GM18511 (cell line): ENCODE results near the gene DCLK2.

ENCODE experiments used
- ATAC-seq: cut with Tn5 transposase; IDR thresholded peaks from one replicate; pipeline ENCODE4 v1.9.1; 2021; ENCODE audit warnings: mild to moderate bottlenecking, moderate library complexity; ENCODE audit not compliant: unreplicated experiment

Gene DCLK2

GRCh38 chr4:150232029-150232428 lies 153.8 kb downstream of the DCLK2 start:
- ATAC-seq, result no peak

- ATAC-seq, result no peak
These were observed 156.0 kb downstream of the DCLK2 start for GRCh38 chr4:150234246-150234645.

- no peak for ATAC-seq
These were observed 157.1 kb downstream of the DCLK2 start for GRCh38 chr4:150235317-150235716.

GRCh38 chr4:150235808-150236271 lies 157.6 kb downstream of the DCLK2 start:
- ATAC-seq, result no peak

GRCh38 chr4:150236626-150237025 lies 158.4 kb downstream of the DCLK2 start:
- ATAC-seq, result no peak

GRCh38 chr4:150237110-150237872 lies 159.0 kb downstream of the DCLK2 start:
- no peak for ATAC-seq

- no peak for ATAC-seq
These were observed 160.3 kb downstream of the DCLK2 start for GRCh38 chr4:150238591-150238990.

- no peak for ATAC-seq
These were observed 161.8 kb downstream of the DCLK2 start for GRCh38 chr4:150240011-150240410.

- ATAC-seq, result peak; percentile 62
These were observed 164.7 kb downstream of the DCLK2 start for GRCh38 chr4:150242820-150243458.

- ATAC-seq, result no peak
These were observed 165.7 kb downstream of the DCLK2 start for GRCh38 chr4:150243932-150244331.

GRCh38 chr4:150244600-150244999 lies 166.4 kb downstream of the DCLK2 start:
- ATAC-seq, result no peak

- ATAC-seq, result no peak
These were observed 168.9 kb downstream of the DCLK2 start for GRCh38 chr4:150247184-150247583.

- no peak for ATAC-seq
These were observed 169.9 kb downstream of the DCLK2 start for GRCh38 chr4:150248181-150248580.

GRCh38 chr4:150250293-150250997 lies 172.2 kb downstream of the DCLK2 start:
- ATAC-seq, result no peak

GRCh38 chr4:150250998-150251651 lies 172.9 kb downstream of the DCLK2 start:
- no peak for ATAC-seq

- no peak for ATAC-seq
These were observed 173.5 kb downstream of the DCLK2 start for GRCh38 chr4:150251752-150252190.

GRCh38 chr4:150252306-150252705 lies 174.1 kb downstream of the DCLK2 start:
- no peak for ATAC-seq

- no peak for ATAC-seq
These were observed 174.5 kb downstream of the DCLK2 start for GRCh38 chr4:150252741-150253140.

- ATAC-seq, result no peak
These were observed 175.2 kb downstream of the DCLK2 start for GRCh38 chr4:150253416-150253815.

- no peak for ATAC-seq
These were observed 175.9 kb downstream of the DCLK2 start for GRCh38 chr4:150253965-150254630.
